SIG-M5 treated with dmso at 0.1 percent for 504 hours (cell line): Measurements from ENCODE around the gene FIG4.
"Not testable (repeated sequence)": the region's sequence is repeated elsewhere in the genome, so short reads cannot be mapped to it uniquely, and the experiment has no call there.

Experiments used
- DNase-seq: peaks from one replicate; lab custom pipeline; 2025; ENCODE audit not compliant: unreplicated experiment; lab: John Stamatoyannopoulos, UW

The FIG4 gene

DNA sequence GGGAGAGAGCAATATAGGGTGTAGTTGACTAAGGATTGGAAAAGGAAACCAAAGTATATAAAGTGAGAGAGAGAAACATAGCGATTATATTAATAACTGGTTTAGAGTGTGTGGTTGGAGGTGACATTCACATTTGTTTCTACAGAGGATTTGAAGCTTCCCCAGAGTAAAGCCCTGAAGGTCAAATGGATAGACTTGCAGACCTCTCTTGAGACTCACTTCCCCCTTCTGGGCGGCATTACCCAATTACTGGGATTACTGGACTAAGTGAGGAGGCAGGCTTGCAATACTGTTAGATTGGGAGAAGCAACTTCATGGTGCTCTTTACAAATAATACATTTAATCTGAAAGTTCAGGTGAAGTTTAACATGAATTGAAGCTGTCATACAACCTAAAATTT lies 10.7 kb downstream of the FIG4 start:
- DNase-seq, result peak; percentile 62

DNA sequence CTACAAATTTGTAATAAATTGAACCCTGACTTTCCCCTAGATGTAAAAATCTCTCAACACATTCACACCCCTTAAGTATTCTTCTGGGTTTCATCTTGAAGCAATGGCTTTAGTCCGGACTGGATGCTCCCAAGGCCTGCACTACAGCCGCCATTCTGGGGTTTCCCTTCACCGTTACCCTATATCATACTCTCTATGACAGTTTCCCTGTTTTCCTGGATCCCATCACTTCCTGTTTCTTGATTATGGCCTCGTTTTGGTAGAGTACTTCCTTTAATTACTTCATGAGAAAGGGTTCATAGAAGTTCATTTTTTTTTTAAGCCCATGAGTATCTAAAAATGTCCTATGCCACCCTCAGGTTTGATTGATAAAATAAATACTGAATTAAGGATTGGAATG lies 11.7 kb downstream of the FIG4 start:
- peak; percentile 35 for DNase-seq

DNA sequence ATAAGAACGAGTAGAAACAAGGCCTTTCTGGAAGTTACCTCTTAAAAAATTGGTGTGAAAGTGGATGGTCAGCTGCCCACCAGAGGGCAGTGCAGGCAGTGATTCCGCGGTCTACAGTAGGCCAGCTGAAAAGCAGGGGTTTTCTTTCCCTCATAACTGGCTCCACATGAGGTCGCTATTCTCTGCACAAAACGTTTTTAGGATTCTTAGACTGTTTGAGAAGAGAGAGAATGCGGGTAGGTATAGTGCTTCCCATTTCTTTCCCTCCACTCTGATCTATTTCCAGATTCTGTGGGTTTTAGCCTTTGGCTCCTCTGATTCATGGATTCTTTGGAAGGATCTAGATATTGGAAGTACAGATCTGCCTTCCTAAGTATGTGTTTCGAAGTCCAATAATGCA lies 14.2 kb downstream of the FIG4 start:
- DNase-seq, result peak; percentile 87

DNA sequence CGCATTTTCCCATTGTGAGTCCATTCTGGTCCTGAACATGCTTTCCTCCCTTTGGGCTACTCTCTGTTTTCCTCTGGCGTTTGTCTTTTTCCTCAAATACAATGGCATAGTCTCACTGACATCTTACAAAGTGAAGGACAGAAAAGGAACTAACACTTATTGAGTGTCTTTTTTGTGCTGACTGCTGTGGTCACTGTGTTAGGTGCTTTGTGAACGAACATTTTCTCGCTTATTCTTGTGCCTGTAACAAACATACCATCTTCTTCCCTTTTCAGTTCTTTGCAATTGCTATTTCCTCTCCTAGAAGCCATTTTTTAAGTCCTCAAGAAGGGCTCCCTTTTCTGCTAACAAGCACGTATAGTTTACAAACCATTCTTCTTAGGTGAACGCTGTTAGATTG lies 15.4 kb downstream of the FIG4 start:
- no peak for DNase-seq

DNA sequence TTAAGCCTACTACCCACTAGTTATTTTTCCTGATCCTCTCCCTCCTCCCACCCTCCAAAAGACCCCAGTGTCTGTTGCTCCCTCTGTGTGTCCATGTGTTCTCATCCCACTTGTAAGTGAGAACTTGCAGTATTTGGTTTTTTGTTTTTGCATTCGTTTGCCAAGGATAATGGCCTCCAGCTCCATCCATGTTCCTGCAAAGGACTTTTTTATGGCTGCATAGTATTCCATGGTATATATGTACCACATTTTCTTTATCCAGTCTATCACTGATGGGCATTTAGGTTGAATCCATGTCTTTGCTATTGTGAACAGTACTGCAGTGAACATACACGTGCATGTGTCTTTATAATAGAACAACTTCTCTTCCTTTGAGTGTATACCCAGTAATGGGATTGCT lies 17.0 kb downstream of the FIG4 start:
- DNase-seq, result not testable (repeated sequence)

DNA sequence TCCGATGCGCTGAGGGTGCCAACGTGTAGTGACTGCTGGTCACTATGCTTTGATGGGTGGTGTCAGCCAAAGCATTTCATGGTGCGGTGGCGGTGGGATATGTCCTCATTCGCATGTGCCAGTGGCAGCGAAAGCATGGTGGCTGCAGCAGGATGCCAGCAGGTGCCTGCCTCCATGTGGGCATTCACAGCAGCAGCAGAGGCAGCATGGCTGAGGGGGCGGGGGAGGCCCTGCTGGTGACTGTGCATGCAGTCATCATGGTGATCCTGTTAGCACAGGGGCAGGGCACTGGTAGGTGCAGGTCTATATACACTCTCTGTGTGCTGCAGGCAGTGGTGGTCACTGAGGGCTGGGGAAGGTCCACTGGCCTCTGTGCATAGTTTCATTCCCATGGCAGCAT lies 22.0 kb downstream of the FIG4 start:
- no peak for DNase-seq

DNA sequence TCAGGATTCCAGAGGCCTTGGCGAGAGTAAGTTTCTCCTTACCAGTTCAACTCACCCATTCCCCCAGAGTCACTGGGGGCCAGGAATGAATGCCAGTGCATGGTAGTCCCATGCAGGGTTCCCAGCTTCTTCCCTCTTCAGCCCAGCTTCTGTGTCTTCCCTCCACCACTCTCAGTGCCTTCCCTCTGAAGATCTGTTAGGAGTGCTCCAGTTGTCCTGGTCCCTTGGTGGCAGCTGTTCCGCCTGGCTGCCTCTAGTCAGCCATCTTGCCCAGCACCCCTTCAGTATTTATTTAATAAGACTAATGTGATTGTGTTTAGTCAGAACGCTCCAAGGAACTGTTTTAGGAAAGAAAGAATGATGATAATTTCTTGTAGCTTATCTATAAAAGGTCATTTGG lies 23.1 kb downstream of the FIG4 start:
- no peak for DNase-seq

DNA sequence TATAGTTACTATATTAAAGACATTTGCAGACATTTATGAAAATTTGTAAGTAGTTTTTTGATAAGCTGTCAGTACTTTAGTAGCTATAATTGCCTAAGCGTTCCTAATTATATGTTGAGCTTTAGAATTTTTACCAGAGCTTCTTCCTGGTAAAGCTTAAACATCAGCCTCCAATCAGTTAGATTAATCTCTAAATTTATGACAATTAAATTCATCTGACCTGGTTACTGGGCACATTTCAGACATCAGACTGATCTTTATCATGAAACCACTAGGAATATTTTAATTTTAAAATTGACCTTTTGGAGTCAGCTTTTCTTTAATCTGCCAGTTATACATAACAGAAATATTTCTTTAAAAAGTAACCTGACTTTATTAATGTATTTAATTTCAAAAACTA lies 23.5 kb downstream of the FIG4 start:
- DNase-seq, result no peak

DNA sequence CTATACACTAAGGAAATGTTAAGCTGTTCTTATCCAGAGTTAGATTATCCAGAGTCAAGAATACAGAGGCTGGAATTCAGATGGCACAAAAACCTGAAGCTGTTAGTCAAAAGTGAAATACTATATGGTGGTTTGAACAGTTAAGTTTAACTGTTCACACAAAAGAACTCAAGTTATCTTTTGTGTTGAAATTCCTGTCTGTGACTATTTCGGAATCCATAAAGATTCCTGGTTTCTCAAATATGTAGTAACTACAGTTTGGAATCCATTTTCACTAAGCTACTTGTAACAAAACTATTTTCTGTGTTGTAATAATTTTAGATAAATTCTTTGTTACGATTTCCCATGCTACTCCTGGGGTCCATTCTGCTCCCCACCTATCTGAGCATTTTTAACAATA lies 24.5 kb downstream of the FIG4 start:
- no peak for DNase-seq

DNA sequence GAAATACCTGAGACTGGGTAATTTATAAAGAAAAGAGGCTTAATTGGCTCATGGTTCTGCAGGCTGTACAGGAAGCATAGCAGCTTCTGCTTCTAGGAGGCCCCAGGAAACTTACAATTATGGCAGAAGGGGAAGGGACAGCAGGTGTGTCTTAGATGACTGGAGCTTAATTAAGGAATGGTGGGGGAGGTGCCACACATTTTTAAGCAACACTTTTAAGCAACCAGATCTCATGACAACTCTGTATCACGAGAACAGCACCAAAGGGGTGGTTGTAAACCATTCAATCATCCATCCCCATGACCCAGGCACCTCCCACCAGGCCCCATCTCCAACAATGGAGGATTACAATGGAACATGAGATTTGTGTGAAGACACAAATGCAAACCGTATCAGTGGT lies 26.9 kb downstream of the FIG4 start:
- DNase-seq, result no peak

DNA sequence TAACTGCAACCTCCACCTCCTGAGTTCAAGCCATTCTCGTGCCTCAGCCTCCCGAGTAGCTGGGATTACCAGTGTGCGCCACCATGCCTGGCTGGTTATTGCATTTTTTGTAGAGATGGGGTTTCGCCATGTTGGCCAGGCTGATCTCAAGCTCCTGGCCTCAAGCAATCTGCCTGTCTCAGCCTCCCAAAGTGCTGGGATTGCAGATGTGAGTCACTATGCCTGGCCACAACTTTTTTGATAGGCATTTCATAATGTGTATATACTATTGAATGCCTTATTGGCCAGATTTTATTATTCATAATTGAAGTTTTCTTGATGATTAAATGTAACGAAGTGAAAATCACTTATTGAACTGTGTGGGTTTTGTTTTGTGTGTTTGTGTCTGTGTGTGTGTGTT lies 27.9 kb downstream of the FIG4 start:
- DNase-seq, result no peak

DNA sequence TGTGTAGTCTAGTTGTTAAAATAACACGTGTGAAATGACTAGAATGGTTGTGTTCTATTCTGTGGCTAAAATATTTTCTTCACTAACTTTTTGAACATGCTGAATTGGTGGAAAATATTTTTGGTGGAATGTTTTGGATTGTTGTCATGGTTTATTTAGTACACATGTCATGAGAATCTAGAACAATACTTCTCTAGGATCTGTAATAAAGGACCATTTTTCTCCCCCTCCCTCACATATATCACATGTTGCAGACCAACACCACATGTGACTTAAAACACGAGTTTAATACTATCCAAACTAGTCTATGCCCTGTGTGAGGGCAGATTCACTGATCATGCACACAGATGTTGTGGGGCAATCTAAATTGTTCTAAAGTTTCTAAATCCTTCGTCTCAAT lies 29.2 kb downstream of the FIG4 start:
- no peak for DNase-seq

DNA sequence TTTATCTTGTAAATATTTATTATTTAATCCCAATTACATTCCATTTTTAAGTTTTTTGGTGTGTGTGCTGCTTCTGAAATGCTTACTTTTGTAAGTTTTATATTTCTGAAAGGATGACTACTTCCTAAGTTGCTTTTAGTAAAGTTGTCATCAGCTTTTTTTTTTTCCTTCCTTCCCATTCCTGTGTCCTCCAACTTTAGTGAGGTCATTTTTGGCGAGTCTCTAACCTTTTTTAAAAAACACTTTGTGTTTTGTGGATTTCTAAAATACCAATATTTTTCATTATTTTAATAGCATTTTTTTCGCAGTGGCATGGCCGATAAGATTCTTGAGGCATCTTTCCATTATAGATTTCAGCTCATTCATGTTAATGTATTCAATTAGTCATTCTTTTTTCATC lies 30.9 kb downstream of the FIG4 start:
- no peak for DNase-seq

DNA sequence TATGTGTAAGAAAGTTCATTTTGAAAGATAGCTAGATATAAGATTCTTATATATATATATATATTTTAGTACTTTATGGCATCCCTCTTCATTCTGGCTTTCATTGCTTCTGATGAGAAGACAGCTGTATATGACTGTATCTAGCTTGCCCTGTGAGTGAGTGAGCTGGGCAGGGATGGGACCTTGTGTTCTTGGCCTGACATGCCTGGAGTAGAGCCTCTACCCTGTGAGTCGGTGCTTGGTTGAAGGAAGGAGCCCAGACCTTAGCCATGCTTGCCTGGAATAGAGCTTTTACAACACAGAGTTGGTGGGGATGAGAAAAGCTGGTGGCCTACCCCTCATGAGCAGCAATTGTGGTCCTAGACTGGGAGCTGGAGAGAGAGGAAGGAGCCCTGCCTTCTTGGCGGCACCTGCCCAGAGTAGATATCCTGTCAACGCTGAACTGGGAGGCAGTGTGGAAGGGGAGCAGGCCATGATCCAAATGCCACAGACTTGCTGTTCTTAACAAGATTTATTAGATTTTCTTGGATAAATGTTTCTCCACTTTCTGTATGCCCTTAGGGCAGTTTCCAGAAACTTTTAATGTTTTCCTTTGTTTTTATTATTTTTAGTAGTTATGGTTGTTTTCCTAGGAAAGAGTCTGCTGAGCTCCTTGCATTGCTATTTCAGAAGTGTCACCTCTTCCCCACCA lies 31.6 kb downstream of the FIG4 start:
- no peak for DNase-seq

DNA sequence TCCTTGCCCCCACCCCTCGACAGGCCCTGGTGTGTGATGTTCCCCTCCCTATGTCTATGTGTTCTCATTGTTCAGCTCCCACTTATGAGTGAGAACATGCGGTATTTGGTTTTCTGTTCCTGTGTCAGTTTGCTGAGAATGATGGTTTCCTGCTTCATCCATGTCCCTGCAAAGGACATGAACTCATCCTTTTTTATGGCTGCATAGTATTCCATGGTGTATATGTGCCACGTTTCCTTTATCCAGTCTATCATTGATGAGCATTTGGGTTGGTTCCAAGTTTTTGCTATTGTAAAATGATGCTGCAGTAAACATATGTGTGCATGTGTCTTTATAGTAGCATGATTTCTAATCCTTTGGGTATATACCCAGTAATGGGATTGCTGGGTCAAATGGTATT lies 34.2 kb downstream of the FIG4 start:
- DNase-seq, result not testable (repeated sequence)

DNA sequence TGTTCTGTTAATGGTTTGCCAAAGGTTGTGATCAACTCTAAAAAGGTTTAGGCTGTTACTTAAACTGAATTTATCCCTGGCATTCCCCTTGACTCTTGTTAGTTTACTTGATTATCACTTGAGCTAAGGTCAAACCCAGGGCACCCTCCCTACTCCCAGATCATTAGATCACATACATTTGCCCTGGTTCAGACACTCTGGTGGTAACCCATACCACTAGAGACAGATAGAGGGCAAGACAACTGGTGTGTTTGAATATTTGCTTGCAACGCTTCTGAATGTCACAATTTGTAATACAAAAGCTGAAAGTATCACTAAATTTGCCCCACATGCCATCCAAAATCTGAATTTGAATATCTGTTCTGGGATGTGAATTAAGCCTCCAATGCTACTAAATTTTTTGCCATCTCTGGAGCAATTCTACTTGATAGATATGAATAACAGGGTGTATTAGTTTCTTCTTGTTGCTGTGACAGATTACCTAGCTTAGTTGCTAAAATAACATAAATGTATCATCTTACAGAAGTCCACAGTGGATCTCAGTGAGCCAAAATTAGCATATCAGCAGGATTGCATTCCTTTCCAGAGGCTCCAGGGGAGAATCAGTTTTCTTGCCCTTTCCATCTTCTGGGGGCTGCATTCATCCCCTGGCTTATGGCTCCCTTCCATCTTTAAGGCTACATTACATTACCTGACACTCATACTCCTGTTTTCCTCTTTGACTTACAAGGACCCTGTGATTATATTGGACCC lies 45.4 kb downstream of the FIG4 start:
- no peak for DNase-seq

DNA sequence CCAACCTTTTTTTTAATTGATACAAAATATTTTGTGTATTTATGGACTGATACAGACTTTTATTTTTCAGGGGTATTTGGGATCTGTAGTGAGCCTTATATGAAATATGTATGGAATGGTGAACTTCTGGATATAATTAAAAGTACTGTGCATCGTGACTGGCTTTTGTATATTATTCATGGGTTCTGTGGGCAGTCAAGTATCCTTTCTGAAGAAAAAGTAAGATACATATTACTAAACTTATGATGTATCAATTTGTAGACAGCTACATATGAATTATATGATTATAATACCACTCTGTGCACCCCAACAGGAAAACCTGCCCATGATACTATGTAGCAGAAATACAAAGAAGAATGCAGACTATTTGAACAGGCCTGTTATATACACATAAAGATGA lies 47.2 kb downstream of the FIG4 start:
- no peak for DNase-seq

DNA sequence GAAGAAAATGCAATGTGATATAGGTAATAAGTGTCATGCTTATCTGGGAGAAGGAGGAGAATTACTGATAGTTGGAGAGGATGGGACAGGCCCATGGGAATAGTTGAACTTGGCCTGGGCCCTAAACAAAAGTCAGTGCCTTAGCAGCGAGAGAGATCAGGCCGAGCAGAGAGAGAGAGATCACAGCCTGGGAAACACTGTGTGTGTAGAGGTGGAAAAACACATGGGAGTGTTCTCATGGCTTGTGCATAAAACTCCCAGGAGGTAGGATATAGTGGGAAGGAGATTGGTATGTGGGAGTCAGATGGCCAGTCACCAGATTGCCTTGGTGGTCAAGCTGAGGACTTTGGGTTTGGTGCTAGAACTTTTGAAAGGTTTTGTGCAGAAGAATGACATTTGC lies 47.6 kb downstream of the FIG4 start:
- DNase-seq, result no peak

DNA sequence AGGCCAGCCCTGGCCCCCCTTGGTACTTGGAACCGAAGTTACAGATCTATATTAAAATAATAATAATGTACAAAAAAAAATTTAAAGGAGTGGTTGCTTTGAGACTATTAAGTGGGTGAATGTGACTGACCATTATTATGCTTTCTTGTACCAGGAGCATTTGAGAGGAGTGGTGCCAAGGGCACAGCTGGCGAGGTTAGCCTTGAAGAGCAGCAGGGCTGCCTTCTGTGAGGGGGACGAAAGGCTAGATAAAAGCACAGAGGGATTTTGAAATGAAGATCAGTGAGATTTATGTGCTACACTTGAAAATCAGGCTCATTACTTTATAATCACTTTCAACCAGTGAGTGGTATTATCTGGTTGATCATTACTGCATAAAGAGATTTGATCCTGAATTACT lies 48.6 kb downstream of the FIG4 start:
- DNase-seq, result no peak

DNA sequence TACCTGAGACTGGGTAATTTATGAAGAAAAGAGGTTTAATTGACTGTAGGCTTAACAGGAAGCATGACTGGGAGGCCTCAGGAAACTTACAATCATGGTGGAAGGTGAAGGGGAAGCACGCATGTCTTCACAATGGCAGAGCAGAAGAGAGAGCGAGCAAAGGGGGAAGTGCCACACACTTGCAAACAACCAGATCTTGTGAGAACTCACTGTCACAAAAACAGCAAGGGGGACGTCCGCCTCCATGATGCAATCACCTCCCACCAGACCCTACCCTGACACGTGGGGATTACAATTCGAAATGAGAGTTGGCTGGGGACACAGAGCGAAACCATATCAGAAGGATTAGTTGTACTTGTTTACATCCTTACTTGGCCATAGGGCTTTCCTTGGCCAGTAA lies 49.7 kb downstream of the FIG4 start:
- DNase-seq, result peak; percentile 50

DNA sequence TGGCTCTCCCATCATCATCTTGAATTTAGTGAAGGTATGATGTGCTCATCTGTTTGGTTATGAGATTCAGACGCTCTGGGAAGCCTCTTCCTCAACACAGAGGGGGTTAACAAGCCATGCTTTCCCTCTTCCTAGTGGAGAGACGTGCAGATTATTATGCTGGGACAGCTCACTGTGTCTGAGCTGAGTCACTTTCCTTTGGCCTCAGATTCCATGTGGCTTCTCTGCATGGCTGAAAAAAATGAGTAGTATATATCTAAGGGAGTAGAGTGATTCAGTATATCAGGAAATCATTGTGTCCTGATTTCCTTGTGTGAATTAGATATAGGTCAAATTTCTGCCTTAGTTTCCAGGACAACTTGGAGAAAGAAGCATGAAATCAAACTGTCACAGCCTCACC lies 52.6 kb downstream of the FIG4 start:
- DNase-seq, result no peak

DNA sequence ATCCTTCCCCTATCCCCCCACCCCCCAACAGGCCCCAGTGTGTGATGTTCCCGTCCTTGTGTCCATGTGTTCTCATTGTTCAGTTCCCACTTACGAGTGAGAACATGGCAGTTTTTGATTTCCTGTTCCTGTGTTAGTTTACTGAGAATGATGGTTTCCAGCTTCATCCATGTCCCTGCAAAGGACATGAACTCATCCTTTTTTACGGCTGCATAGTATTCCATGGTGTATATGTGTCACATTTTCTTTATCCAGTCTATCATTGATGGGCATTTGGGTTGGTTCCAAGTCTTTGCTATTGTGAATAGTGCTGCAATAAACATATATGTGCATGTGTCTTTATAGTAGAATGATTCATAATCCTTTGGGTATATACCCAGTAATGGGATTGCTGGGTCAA lies 53.7 kb downstream of the FIG4 start:
- not testable (repeated sequence) for DNase-seq

DNA sequence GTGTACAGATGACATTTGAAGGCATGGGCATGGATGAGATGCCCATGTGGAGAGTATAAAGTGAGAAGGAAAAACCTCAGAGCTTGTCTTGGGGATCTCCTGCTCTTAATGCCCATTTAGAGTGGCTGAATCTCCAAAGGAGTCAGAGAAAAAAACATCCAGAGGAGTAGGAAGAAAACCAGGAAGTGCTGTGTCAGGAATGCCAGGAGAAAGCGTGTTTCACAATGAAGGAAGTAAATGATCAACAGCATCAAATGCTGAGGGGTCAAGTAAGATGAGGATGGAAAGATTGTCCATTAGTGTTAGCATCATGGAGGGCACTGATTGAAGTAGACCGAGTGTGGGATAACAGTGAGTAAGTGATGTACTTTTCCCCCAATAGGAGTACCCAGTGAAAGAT lies 56.1 kb downstream of the FIG4 start:
- no peak for DNase-seq
